Measurements from ENCODE around the gene IL9. TPM values are rescaled to one million over a fixed set of nuclear protein-coding genes. Genes with fewer than 3 reads are reported as not detected.

Gene IL9
- total and polyA plus RNA-seq, 4 donors, result not detected

DNA sequence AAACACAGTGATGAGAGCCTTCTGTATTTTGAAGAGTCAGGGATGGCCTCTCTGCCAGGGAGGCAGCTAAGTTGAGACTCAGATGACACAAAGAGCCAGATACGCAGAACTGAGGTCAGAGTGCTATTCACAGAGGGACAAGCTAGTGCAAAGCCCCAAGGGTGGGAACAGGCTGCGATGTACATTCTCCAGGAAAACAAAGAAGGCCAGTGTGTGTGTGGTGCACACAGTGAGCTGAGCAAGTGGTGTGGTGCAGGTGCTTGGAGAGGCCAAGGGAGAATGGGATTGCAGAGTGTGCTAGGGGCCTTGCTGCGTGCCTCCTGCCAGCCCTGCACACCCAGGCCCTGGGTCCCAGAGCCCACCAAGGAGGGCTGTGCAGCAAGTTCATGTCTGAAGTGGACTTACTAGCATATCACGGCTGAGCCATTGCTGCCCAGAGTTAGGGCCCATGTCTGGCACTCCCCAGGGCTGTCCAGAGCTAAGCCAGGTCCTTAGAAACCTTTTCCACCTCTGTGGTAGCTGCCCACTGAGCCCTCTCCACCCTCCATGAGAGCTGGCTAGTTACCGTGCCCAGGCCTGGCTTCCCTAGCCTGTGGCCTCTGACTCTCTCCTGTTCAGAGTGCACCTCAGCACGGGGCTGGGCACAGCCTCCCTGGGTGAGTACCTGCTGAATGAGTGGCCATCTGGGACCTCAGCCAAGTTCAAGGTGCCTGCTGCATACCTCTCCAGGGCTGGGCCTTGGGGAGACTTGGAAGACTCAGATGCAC is 51.9 kb downstream of the IL9 start:
- ATAC-seq (ENCODE audit: low FRiP score), result no peak
- intact Hi-C loops (cut with DNase I), result no loop called here
- Histone ChIP-seq H3K27me3 (ENCODE audit: control insufficient read depth in 1 of 2, insufficient read depth in 2 of 2, low read length in 1 of 2) (no peaks in the 10 kb centered on the region), H3K9me3 (ENCODE audit: control insufficient read depth, low read length) (no peaks in the 10 kb centered on the region), H3K4me1 (ENCODE audit: control insufficient read depth in 1 of 2, insufficient read depth in 2 of 2, low read length in 2 of 2) (no peaks in the 10 kb centered on the region), H3K27ac (ENCODE audit: low read depth in 1 of 2, low read length in 2 of 2) (no peak overlapping the region), H3K4me3 (ENCODE audit: low read length in 2 of 2) (no peak overlapping the region), H3K36me3 (ENCODE audit: control insufficient read depth in 1 of 2, insufficient read depth in 2 of 2, low read length in 1 of 2) (no peaks in the 10 kb centered on the region)
- no peak for DNase-seq
- WGBS, 2 donors, result 79 to 81% methylated on average over 6 of the region's 6 CpGs

DNA sequence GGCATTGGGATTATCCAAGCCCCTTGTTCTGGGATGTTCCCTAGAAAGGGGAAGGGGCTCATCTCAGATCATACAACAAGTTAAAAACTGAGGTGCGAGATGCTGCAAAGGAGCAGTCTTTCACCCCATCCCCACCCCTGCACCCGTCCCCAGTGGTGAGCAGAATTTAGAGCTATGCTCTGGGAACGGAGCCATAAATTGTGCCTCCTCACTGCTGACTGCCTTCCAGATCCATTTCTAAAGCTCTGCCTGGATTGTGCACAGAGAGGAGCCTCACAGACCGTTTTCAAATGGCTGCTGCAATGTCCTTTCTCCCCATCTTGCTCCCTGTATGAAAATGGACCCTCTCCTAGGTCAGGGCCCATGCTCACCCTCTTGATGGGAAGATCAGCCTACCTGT is 52.9 kb downstream of the IL9 start:
- H3K36me3 ChIP-seq (ENCODE audit: control insufficient read depth in 1 of 2, insufficient read depth in 2 of 2, low read length in 1 of 2), result no peaks in the 10 kb centered on the region
- DNase-seq, result no peak
- H3K27ac ChIP-seq (ENCODE audit: low read depth in 1 of 2, low read length in 2 of 2), result no peak overlapping the region
- no peaks in the 10 kb centered on the region for H3K9me3 ChIP-seq (ENCODE audit: control insufficient read depth, low read length)
- H3K4me1 ChIP-seq (ENCODE audit: control insufficient read depth in 1 of 2, insufficient read depth in 2 of 2, low read length in 2 of 2), result no peaks in the 10 kb centered on the region
- H3K27me3 ChIP-seq (ENCODE audit: control insufficient read depth in 1 of 2, insufficient read depth in 2 of 2, low read length in 1 of 2), result no peaks in the 10 kb centered on the region
- ATAC-seq (ENCODE audit: low FRiP score), result no peak
- 38 to 45% methylated on average over 4 of the region's 4 CpGs for WGBS, 2 donors
- intact Hi-C loops (cut with DNase I), result no loop called here
- H3K4me3 ChIP-seq (ENCODE audit: low read length in 2 of 2), result no peak overlapping the region

Other genes starting within 250 kb of the IL9 start
- gene SLC25A48, start 61.2 kb downstream of the IL9 start, total RNA-seq, result 1 to 10 TPM in 1 of 2 donors, under 1 TPM in 1; 0.42 to 1.1 TPM
- not detected for gene SLC25A48, start 61.2 kb downstream of the IL9 start, polyA plus RNA-seq
- gene LECT2, start 59.1 kb upstream of the IL9 start, total RNA-seq, result not detected
- gene LECT2, start 59.1 kb upstream of the IL9 start, polyA plus RNA-seq, result not detected
- gene TGFBI, start 133.1 kb upstream of the IL9 start, total RNA-seq, result 100 to 1,000 TPM; 322 to 335 TPM
- gene TGFBI, start 133.1 kb upstream of the IL9 start, polyA plus RNA-seq, result 10 to 100 TPM; 83.3 to 92.4 TPM
- 10 to 100 TPM; 85.2 to 85.8 TPM for gene SMAD5, start 237.0 kb upstream of the IL9 start, total RNA-seq
- gene SMAD5, start 237.0 kb upstream of the IL9 start, polyA plus RNA-seq, result 10 to 100 TPM; 11.3 to 11.9 TPM